Fibroblast of the conjunctiva (primary cell): ENCODE results near the gene CYSTM1.

Experiments used
- DNase-seq: peaks from one replicate; pipeline ENCODE4 v3.0.0-alpha.2; 2010; ENCODE audit warnings: low read depth

CYSTM1 gene, protein sequence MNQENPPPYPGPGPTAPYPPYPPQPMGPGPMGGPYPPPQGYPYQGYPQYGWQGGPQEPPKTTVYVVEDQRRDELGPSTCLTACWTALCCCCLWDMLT

DNA sequence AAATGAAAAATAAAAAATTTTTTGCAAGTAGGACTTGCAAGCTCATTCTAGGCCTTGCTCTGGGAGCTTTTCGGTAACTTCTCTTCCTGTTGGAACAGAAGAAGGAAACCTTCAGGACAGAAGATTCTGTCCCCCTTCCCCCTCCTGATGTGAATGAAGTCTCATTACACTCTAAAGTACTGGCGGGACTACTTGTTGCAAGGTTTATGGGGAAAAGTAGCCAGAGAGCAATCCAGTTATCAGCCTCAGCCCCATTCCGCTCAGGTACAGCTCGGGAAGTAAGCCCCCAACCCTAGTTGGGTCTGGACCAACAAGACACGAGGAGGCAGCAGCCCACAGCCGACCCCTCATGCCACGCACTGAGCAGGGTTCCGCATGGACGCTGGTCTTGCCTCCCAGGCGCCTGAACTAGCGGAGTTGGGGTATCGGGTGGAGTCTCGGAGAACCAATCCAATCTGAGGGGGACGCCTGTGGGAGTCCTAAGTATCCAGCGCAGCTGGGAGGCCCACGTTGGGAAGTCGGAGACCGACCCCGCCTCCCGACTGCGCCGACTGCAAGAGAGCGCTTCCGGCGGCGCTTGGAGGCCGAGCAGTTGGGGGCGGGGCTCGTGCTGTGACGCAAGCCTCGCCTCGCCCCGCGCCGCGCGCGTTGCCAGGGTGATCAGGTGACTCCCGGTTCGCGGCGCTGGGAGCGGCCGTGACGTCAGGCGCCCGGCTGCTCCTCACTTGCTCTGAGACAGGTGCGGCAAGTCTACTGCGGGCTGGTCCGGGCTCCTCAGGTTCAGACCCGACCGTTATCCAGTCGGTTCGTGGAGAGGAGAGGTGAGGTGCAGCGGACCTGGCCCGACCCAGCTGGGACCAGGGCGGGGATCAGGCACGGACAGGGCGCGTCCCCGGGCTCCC is at the start of gene CYSTM1:
TSS of gene CYSTM1 (plus strand) at position 724 of the 902 bp plus-strand sequence. CDS start 19,278 bp downstream, outside the sequence.
- DNase-seq, result peak; percentile 91

DNA sequence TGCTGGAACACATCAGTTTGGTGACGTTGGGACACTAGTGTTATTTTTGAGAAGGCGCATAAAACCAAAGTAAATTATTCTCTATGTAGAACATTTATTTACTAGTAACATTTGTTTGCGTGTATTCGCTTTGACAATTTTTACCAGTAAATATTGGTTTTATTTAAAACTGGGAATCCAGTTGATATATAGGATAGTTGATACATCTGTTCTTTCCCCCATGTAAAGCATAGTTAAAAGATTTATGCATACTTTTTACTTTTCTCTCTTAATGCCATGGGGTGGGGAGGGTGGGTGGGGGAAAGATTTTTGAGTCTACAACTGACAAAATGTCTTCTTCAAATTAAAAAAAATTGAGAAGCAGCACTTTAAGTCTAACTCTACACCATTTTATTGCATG is 49.4 kb upstream of the CYSTM1 start, which contains the start of gene IGIP:
TSS of gene IGIP (plus strand) at position 301 of the 400 bp plus-strand sequence. CDS start 2,540 bp downstream, outside the sequence.
- DNase-seq, result no peak

DNA sequence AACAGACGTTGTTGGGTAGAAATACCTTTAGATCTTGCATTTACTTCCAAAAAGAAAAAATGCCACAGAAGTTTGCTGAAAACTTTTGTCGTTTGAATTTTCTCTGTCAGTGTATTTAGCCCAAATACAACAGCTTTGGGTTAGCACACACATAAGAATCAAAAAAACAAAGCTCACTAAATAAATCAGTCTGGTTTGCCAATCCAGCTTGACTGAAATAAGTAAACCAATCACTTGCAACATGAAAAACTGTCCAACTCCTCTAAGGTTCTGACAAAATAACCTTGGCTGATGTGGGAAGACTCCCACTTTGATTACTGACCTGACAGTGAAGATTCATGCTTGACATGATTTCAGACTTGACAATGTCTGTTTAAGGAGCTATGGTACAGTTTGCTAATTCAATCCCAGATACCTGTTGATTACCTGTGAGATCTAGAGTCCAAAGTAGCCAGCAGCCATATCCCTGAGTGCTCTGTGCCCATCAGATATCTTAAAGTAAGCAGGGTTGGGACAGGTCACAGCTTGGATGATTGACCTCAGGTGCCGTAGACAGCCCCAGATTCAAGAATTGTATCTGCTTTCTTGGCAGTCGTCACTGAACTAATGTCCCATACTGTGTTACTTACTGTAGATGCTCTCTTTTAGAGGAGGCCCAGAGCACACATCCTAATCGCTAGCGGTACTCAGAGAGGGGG is 48.5 kb upstream of the CYSTM1 start:
- no peak for DNase-seq

DNA sequence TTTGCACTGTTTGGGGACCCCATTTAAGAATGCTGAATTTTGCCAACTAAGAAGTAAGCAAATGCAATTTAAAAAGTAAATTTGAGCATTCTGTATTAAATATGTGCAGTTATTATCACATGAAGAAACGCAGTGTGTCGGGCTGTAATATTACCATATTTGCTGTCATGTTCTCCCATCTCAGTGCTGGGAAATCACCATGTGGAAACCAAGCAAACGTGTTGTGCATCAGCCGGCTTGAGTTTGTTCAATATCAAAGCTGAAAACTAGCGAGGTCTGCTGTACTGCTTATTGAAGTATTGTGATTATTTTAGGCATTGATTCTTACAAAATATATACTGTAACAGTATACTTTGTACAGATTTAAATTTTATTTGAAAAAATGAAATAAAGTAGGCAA is 46.6 kb upstream of the CYSTM1 start:
- DNase-seq, result no peak

DNA sequence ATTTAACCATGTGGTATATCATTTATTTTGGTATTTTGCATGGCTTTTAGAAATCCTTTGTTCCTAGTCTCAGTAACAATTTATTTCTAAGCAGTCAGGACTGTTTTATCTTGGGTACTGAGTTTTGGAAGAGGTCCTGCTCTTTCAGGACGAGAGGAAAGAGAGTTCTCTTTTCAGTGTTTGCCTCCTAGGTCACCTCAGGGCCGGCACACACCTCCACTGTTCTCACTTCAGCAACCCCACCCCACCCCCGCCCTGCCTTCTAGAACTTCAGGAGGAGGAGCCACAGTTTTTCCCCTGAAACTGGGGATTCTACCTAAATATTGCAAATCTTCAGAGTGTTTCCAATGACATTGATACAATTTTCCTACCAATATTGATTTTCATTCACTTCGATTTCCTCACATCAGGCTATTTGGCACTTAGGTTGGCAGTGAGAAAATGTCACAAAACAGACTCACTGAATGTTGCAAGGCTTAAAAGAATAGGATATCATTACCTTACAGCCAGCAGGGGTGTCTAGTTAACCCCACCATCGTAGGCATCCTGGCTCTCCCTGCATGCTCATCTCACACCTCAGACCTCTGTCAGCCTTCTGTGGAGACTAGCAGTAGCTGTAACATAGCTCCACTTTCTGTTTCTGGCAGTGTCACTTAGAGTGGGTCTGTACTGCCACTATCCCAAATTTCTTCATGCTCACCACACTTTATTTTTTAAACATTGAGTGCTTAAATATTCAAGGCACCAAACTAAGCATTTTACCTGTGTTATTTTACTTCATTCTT is 43.8 kb upstream of the CYSTM1 start:
- DNase-seq, result no peak

DNA sequence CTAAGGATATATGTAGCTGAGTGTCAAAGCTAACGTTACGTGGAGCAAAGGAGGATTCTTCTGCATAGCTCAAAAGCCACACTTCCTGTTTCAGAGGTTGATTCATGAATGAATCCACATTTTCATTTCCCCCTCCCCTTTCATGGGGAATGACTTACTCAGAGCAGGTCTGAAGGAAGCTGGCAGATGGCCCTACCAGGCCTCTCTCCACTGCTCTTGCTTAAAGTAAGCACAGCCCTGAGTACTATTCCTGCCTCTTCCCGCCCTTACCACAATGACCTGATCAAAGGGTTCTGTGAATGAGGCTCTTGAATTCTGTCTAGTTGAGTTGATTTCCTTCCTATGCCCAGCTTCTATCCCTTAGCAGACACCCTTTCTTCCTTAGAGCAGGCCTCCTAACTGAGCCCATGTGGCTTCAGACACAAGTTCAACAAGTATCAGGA is 43.0 kb upstream of the CYSTM1 start:
- DNase-seq, result peak; percentile 48

DNA sequence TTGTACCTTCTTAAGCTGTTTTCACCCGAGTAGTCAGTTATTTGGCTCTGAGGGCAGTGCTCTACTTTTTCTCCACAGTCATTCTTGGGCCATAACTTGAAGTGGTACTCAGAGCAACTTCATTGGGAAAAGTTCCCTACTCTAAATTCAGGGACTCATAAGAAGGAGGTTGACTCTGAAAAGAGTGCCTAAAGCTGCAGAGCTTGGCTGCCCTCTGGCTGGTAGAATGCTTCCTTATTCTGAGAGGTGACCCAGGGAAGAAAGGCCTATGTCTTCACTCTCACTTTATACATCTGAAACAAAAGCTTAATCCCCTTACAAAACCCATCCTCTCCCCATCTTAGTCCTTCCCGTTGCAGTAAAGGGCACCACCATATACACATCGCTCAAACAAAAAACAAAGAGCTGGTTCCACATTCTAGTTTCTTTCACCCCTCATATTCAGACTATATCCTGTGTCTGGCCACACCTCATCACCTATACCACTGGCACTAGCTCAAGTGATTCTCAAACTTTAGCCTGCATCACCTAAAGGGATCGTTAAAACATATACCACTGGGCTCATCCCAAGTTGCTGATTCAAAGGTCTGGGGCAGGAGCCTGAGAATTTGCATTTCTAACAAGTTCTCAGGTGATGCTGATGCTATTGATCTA is 41.3 kb upstream of the CYSTM1 start:
- no peak for DNase-seq

GRCh38 chr5:140134277-140134935 is 40.6 kb upstream of the CYSTM1 start:
- DNase-seq, result no peak

GRCh38 chr5:140135127-140135526 is 39.9 kb upstream of the CYSTM1 start:
- no peak for DNase-seq

DNA sequence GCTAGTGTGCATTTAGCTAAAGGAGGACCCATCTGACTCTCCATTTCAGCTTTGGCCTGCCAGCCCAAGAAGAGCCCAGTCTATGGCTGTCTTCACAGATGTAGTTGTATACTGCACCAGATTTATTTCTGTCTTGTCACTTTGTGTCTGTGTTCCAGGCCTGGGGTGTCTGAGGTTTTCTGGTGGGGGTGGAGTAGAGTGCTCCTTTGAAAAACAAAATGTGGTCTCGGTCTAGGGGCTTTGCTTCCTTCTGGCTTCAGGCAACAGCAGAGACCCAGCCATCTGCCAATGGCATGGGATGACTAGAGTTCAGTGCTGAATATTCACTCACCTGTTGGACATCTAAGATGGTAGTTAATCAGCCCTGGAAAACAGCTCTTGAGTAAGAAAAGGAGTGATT is 38.4 kb upstream of the CYSTM1 start:
- no peak for DNase-seq

GRCh38 chr5:140140435-140140834 is 34.6 kb upstream of the CYSTM1 start:
- DNase-seq, result no peak

DNA sequence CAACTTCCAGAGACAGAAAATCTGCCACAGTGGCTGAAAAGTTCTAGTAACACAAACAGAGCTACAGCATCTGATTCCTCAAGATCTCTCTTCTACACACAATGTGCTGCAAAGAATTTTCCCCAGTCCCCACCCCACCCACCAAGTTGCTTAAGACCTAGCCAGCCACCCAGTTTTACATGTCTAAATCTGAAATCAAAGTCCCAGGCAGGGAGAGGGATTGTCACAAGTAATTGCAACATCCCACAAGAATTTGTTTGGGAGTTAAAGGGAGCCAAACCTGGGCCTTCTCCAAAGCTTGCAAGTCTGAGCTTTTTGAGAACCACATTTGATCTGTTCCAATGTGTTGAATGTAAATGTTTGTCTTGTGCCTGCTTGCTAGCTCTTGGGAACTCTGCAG is 33.7 kb upstream of the CYSTM1 start:
- DNase-seq, result no peak

DNA sequence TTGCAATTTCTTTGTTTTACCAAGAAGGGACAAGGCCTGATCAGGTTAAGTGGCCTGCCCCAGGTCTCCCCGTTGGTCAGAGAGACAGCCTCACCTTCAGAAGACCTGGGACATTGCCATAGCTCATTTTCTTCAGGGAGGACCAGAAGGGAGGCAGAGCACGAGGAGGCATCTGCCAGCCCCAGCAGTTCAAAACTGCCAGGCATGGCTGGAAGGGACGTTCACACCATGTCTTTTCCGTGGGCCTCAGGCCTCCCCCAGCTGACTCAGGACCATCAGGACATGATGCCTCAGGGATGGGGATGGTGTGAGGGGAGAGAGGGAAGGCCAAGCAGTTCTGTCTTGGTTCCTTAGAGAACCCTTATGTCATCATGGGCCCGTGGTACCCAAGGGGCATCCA is 32.7 kb upstream of the CYSTM1 start:
- DNase-seq, result no peak

DNA sequence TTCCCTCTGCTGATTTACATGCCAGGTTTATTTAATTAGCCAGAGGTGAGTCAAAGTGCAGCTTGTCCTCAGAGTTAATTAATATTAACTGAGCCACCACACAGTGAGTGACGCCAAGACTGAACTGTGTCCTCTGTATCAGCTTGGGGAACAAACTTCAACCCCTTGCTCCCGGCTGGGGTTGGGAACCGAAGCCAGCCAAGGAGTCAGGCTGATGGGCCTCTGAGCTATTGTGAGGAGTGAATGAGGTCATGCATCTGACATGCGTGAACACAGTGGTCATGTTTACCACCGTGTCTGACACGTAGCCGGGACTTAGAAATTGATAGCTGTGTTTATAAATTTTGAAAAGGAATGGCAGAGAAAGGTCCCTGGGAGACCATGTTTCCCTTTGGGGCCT is 32.1 kb upstream of the CYSTM1 start:
- DNase-seq, result no peak

- no peak for DNase-seq
Measured at GRCh38 chr5:140143521-140144258, 31.3 kb upstream of the CYSTM1 start.

- DNase-seq, result no peak
Measured at GRCh38 chr5:140145256-140145655, 29.7 kb upstream of the CYSTM1 start.

- DNase-seq, result peak; percentile 8
Measured at GRCh38 chr5:140145818-140146522, 29.0 kb upstream of the CYSTM1 start.

DNA sequence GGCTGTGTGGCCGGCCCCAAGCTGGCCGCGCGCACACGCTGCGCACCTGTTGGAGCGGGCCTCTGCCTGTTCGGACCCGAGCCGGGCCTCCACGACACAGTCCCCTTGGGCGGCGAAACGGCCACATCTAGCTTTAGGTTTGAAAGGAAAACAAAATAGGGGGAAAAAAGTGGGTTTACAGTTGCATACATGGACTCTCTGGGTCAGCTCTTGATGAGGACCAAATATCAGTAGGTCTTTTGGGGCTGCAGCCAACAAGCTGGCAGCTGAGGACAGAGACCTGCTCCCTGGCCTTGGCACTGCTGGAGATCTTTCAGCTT is 28.5 kb upstream of the CYSTM1 start:
- DNase-seq, result no peak

GRCh38 chr5:140147460-140147859 is 27.5 kb upstream of the CYSTM1 start:
- DNase-seq, result no peak

DNA sequence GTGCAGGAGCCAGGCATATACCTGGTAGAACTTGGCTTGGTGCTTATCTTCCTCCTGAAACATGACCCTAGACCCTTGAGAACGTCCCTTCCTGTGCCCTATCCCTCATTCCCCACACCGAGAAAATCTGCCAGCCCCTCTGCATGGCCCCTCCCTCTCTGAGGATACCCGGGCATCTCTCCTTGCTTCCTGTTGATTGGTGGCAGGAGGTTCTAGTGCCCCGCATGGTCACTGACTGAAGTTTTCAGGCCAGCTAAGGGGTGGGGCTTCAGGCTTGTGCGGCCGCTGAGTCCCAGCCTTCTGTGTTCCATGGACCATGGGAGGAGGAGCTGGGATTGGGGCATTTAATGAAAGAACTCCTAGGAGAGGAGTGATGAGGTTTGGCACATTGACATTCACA is 26.5 kb upstream of the CYSTM1 start:
- no peak for DNase-seq
